GM19351 (cell line): ENCODE data around the gene PAQR4.
A peak's percentile ranks its signal among the peaks of the same experiment; 100 is the strongest.
"Not testable (repeated sequence)": the region's sequence is repeated elsewhere in the genome, so short reads cannot be mapped to it uniquely, and the experiment has no call there.

Experiments
- ATAC-seq: cut with Tn5 transposase; IDR thresholded peaks from one replicate; pipeline ENCODE4 v1.9.1; 2021; ENCODE audit warnings: mild to moderate bottlenecking, moderate library complexity; ENCODE audit not compliant: unreplicated experiment

The PAQR4 gene

GRCh38 chr16:2968738-2969544 is at the start of gene PAQR4:
TSS of gene PAQR4 (plus strand) at chr16:2969348. CDS start at chr16:2969675, 327 bp downstream.
- ATAC-seq: peak; percentile 70

- ATAC-seq: no peak
Measured at GRCh38 chr16:2919511-2920255, 49.5 kb upstream of the PAQR4 start.

GRCh38 chr16:2923481-2923880 is 45.7 kb upstream of the PAQR4 start:
- no peak for ATAC-seq

- ATAC-seq: no peak
Measured at GRCh38 chr16:2924901-2925755, 44.0 kb upstream of the PAQR4 start.

GRCh38 chr16:2925951-2926649 is 43.0 kb upstream of the PAQR4 start:
- ATAC-seq: no peak

GRCh38 chr16:2926650-2926999 is 42.5 kb upstream of the PAQR4 start:
- ATAC-seq: no peak

- no peak for ATAC-seq
Measured at GRCh38 chr16:2927010-2927646, 42.0 kb upstream of the PAQR4 start.

- ATAC-seq: not testable (repeated sequence)
Measured at GRCh38 chr16:2928151-2928550, 41.0 kb upstream of the PAQR4 start.

GRCh38 chr16:2928796-2929195 is 40.4 kb upstream of the PAQR4 start:
- no peak for ATAC-seq

GRCh38 chr16:2929693-2930092 is 39.5 kb upstream of the PAQR4 start:
- no peak for ATAC-seq

GRCh38 chr16:2930236-2930635 is 38.9 kb upstream of the PAQR4 start:
- no peak for ATAC-seq

GRCh38 chr16:2931231-2931914 is 37.8 kb upstream of the PAQR4 start:
- not testable (repeated sequence) for ATAC-seq

GRCh38 chr16:2933136-2933535 is 36.0 kb upstream of the PAQR4 start:
- no peak for ATAC-seq

- no peak for ATAC-seq
Measured at GRCh38 chr16:2933701-2934100, 35.4 kb upstream of the PAQR4 start.

- no peak for ATAC-seq
Measured at GRCh38 chr16:2934450-2934849, 34.7 kb upstream of the PAQR4 start.

GRCh38 chr16:2936436-2937011 is 32.6 kb upstream of the PAQR4 start:
- no peak for ATAC-seq

- no peak for ATAC-seq
Measured at GRCh38 chr16:2937170-2937569, 32.0 kb upstream of the PAQR4 start.

- no peak for ATAC-seq
Measured at GRCh38 chr16:2938206-2938605, 30.9 kb upstream of the PAQR4 start.

GRCh38 chr16:2939968-2940367 is 29.2 kb upstream of the PAQR4 start:
- no peak for ATAC-seq
